Measurements from ENCODE around the gene IL3RA.
A peak's percentile ranks its signal among the peaks of the same experiment; 100 is the strongest.
"Not testable (repeated sequence)": the region's sequence is repeated elsewhere in the genome, so short reads cannot be mapped to it uniquely, and the experiment has no call there.

Gene IL3RA

GRCh38 chrX:1336331-1336943 is at the start of gene IL3RA:
Gene IL3RA (plus strand): TSS chrX:1336785. CDS start chrX:1341766, 4,981 bp downstream.
- no peaks in the 10 kb centered on the region for H3K27me3 ChIP-seq (ENCODE audit: control insufficient read depth in 2 of 2, insufficient read depth in 2 of 2, low read length in 2 of 2)
- H3K4me1 ChIP-seq (ENCODE audit: control insufficient read depth in 2 of 2, insufficient read depth in 2 of 2, low read length in 2 of 2): peaks cover 0 to 5% of the 10 kb centered on the region in 2 donors
- peak within 1 kb of the TSS; percentile 54 for H3K27ac ChIP-seq (ENCODE audit: low read depth in 2 of 2, low read length in 2 of 2)
- peak within 1 kb of the TSS; percentile 71 to 80 for H3K4me3 ChIP-seq (ENCODE audit: low read length in 2 of 2)
- H3K36me3 ChIP-seq (ENCODE audit: control insufficient read depth in 2 of 2, insufficient read depth in 2 of 2, low read length in 2 of 2): no peaks in the 10 kb centered on the region
- peak within 1 kb of the TSS; percentile 41 to 64 for H3K9ac ChIP-seq (ENCODE audit: low read depth in 1 of 2, low read length in 2 of 2)
- H3K9me3 ChIP-seq (ENCODE audit: control insufficient read depth in 2 of 2, low read length in 2 of 2): no peaks in the 10 kb centered on the region

DNA sequence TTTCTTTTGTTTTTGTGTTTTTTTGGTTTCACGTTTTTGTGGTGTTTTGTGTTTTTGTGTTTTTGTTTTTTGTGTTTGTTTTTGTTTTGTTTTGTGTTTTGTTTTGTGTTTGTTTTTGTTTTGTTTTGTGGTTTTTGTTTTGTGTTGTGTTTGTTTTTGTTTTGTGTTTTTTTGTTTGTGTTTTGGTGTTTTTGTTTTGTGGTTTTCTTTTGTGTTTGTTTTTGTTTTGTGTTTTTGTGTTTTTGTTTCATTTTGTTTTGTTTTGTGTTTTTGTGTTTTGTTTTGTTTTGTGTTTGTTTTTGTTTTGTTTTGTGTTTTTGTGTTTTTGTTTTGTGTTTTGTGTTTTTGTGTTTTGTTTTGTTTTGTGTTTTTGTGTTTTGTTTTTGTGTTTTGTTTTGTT is 47.0 kb upstream of the IL3RA start:
- Histone ChIP-seq H3K4me1 (ENCODE audit: control insufficient read depth in 2 of 2, insufficient read depth in 2 of 2, low read length in 2 of 2) (no peaks in the 10 kb centered on the region), H3K4me3 (ENCODE audit: low read length in 2 of 2) (no peak overlapping the region), H3K36me3 (ENCODE audit: control insufficient read depth in 2 of 2, insufficient read depth in 2 of 2, low read length in 2 of 2) (no peaks in the 10 kb centered on the region), H3K9me3 (ENCODE audit: control insufficient read depth in 2 of 2, low read length in 2 of 2) (no peaks in the 10 kb centered on the region), H3K9ac (ENCODE audit: low read depth in 1 of 2, low read length in 2 of 2) (no peak overlapping the region), H3K27ac (ENCODE audit: low read depth in 2 of 2, low read length in 2 of 2) (no peak overlapping the region), H3K27me3 (ENCODE audit: control insufficient read depth in 2 of 2, insufficient read depth in 2 of 2, low read length in 2 of 2) (no peaks in the 10 kb centered on the region)

DNA sequence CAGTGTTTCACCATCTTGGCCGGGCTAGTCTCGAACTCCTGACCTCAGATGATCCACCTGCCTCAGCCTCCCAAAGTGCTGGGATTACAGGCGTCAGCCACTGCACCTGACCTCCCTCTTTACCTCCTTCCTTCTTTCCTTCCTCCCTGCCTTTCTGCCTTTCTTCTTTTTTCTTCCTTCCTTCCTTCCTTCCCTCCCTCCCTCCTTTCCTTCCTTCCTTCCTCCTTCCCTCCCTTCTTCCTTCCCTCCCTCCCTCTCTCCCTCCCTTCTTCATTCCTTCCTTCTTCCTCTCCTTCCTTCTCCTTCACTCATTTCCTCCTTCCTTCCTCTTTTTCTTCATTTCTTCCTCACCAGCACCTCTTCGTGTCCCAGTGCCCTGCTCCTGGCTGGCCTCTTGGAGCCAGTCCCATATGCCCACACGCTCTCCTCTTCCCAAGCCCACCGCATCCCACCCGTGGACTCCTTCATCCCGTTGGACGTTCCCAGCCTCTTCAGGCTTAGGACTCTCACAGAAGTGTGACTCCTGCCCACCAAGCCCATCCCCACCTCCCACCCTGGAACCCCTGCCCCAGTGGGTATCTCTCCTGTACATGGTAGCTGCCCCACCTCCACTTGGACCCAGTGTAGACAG is 45.4 kb upstream of the IL3RA start:
- Histone ChIP-seq H3K9me3 (ENCODE audit: control insufficient read depth in 2 of 2, low read length in 2 of 2) (no peaks in the 10 kb centered on the region), H3K9ac (ENCODE audit: low read depth in 1 of 2, low read length in 2 of 2) (no peak overlapping the region), H3K4me1 (ENCODE audit: control insufficient read depth in 2 of 2, insufficient read depth in 2 of 2, low read length in 2 of 2) (no peaks in the 10 kb centered on the region), H3K27me3 (ENCODE audit: control insufficient read depth in 2 of 2, insufficient read depth in 2 of 2, low read length in 2 of 2) (no peaks in the 10 kb centered on the region), H3K4me3 (ENCODE audit: low read length in 2 of 2) (no peak overlapping the region), H3K36me3 (ENCODE audit: control insufficient read depth in 2 of 2, insufficient read depth in 2 of 2, low read length in 2 of 2) (no peaks in the 10 kb centered on the region), H3K27ac (ENCODE audit: low read depth in 2 of 2, low read length in 2 of 2) (no peak overlapping the region)

GRCh38 chrX:1292575-1293290 is 43.9 kb upstream of the IL3RA start:
- no peak overlapping the region for H3K27ac ChIP-seq (ENCODE audit: low read depth in 2 of 2, low read length in 2 of 2)
- H3K4me3 ChIP-seq (ENCODE audit: low read length in 2 of 2): no peak overlapping the region
- H3K36me3 ChIP-seq (ENCODE audit: control insufficient read depth in 2 of 2, insufficient read depth in 2 of 2, low read length in 2 of 2): no peaks in the 10 kb centered on the region
- H3K27me3 ChIP-seq (ENCODE audit: control insufficient read depth in 2 of 2, insufficient read depth in 2 of 2, low read length in 2 of 2): no peaks in the 10 kb centered on the region
- H3K4me1 ChIP-seq (ENCODE audit: control insufficient read depth in 2 of 2, insufficient read depth in 2 of 2, low read length in 2 of 2): no peaks in the 10 kb centered on the region
- no peak overlapping the region for H3K9ac ChIP-seq (ENCODE audit: low read depth in 1 of 2, low read length in 2 of 2)
- H3K9me3 ChIP-seq (ENCODE audit: control insufficient read depth in 2 of 2, low read length in 2 of 2): no peaks in the 10 kb centered on the region

GRCh38 chrX:1294301-1295067 is 42.1 kb upstream of the IL3RA start:
- no peak overlapping the region for H3K27ac ChIP-seq (ENCODE audit: low read depth in 2 of 2, low read length in 2 of 2)
- H3K9me3 ChIP-seq (ENCODE audit: control insufficient read depth in 2 of 2, low read length in 2 of 2): no peaks in the 10 kb centered on the region
- H3K9ac ChIP-seq (ENCODE audit: low read depth in 1 of 2, low read length in 2 of 2): no peak overlapping the region
- no peaks in the 10 kb centered on the region for H3K4me1 ChIP-seq (ENCODE audit: control insufficient read depth in 2 of 2, insufficient read depth in 2 of 2, low read length in 2 of 2)
- H3K4me3 ChIP-seq (ENCODE audit: low read length in 2 of 2): no peak overlapping the region
- H3K27me3 ChIP-seq (ENCODE audit: control insufficient read depth in 2 of 2, insufficient read depth in 2 of 2, low read length in 2 of 2): no peaks in the 10 kb centered on the region
- H3K36me3 ChIP-seq (ENCODE audit: control insufficient read depth in 2 of 2, insufficient read depth in 2 of 2, low read length in 2 of 2): no peaks in the 10 kb centered on the region

GRCh38 chrX:1295550-1295949 is 41.0 kb upstream of the IL3RA start:
- Histone ChIP-seq H3K27me3 (ENCODE audit: control insufficient read depth in 2 of 2, insufficient read depth in 2 of 2, low read length in 2 of 2) (no peaks in the 10 kb centered on the region), H3K4me1 (ENCODE audit: control insufficient read depth in 2 of 2, insufficient read depth in 2 of 2, low read length in 2 of 2) (no peaks in the 10 kb centered on the region), H3K9me3 (ENCODE audit: control insufficient read depth in 2 of 2, low read length in 2 of 2) (no peaks in the 10 kb centered on the region), H3K36me3 (ENCODE audit: control insufficient read depth in 2 of 2, insufficient read depth in 2 of 2, low read length in 2 of 2) (no peaks in the 10 kb centered on the region), H3K27ac (ENCODE audit: low read depth in 2 of 2, low read length in 2 of 2) (no peak overlapping the region), H3K9ac (ENCODE audit: low read depth in 1 of 2, low read length in 2 of 2) (no peak overlapping the region), H3K4me3 (ENCODE audit: low read length in 2 of 2) (no peak overlapping the region)

DNA sequence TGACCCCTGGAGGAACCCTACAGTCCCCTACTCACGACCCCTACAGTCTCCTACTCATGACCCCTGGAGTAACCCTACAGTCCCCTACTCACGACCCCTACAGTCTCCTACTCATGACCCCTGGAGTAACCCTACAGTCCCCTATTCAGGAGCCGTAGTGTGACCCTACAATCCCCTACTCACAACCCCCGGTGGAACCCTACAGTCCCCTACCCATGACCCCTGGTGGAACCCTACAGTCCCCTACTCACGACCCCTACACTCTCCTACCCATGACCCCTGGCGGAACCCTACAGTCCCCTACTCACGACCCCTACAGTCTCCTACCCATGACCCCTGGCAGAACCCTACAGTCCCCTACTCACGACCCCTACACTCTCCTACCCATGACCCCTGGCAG is 39.0 kb upstream of the IL3RA start:
- not testable (repeated sequence) for H3K4me3 ChIP-seq (ENCODE audit: low read length in 2 of 2); H3K9ac ChIP-seq (ENCODE audit: low read depth in 1 of 2, low read length in 2 of 2); H3K27ac ChIP-seq (ENCODE audit: low read depth in 2 of 2, low read length in 2 of 2); H3K36me3 ChIP-seq (ENCODE audit: control insufficient read depth in 2 of 2, insufficient read depth in 2 of 2, low read length in 2 of 2); H3K4me1 ChIP-seq (ENCODE audit: control insufficient read depth in 2 of 2, insufficient read depth in 2 of 2, low read length in 2 of 2); H3K9me3 ChIP-seq (ENCODE audit: control insufficient read depth in 2 of 2, low read length in 2 of 2); H3K27me3 ChIP-seq (ENCODE audit: control insufficient read depth in 2 of 2, insufficient read depth in 2 of 2, low read length in 2 of 2)

DNA sequence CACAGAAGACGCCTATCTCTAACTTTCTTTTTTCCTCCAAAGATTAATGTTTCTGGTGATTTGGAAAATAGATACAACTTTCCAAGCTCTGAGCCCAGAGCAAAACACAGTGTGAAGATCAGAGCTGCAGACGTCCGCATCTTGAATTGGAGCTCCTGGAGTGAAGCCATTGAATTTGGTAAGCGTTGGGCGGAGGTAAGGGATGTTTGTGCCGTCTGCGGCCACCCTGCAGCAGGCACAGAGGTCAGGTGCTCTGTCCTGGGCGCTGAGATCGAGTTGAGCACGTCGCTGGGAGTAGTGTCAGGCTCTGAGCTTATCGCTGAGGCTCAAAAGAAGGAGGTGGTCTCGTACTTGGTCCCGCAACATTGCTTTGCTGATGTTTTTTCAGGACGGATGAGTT is 36.1 kb upstream of the IL3RA start:
- no peaks in the 10 kb centered on the region for H3K36me3 ChIP-seq (ENCODE audit: control insufficient read depth in 2 of 2, insufficient read depth in 2 of 2, low read length in 2 of 2)
- no peaks in the 10 kb centered on the region for H3K27me3 ChIP-seq (ENCODE audit: control insufficient read depth in 2 of 2, insufficient read depth in 2 of 2, low read length in 2 of 2)
- no peaks in the 10 kb centered on the region for H3K4me1 ChIP-seq (ENCODE audit: control insufficient read depth in 2 of 2, insufficient read depth in 2 of 2, low read length in 2 of 2)
- no peak overlapping the region for H3K4me3 ChIP-seq (ENCODE audit: low read length in 2 of 2)
- H3K9ac ChIP-seq (ENCODE audit: low read depth in 1 of 2, low read length in 2 of 2): no peak overlapping the region
- H3K9me3 ChIP-seq (ENCODE audit: control insufficient read depth in 2 of 2, low read length in 2 of 2): no peaks in the 10 kb centered on the region
- no peak overlapping the region for H3K27ac ChIP-seq (ENCODE audit: low read depth in 2 of 2, low read length in 2 of 2)

DNA sequence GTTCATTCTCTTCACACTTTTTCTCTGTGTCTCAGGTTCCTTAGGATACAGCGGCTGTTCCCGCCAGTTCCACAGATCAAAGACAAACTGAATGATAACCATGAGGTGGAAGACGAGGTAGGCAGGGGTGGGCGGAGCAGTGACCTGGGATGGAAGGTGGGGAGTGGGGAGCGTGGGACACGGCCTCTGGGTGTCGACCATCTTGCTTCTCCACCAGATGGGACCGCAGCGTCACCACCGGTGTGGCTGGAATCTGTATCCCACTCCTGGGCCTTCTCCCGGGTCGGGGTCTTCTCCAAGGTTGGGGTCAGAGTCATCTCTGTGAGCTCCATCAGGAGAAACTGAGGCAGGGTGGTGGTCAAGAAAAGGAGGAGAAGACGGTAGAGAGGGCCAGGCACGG is 31.2 kb upstream of the IL3RA start:
- Histone ChIP-seq H3K4me1 (ENCODE audit: control insufficient read depth in 2 of 2, insufficient read depth in 2 of 2, low read length in 2 of 2) (no peaks in the 10 kb centered on the region), H3K27ac (ENCODE audit: low read depth in 2 of 2, low read length in 2 of 2) (no peak overlapping the region), H3K27me3 (ENCODE audit: control insufficient read depth in 2 of 2, insufficient read depth in 2 of 2, low read length in 2 of 2) (no peaks in the 10 kb centered on the region), H3K9me3 (ENCODE audit: control insufficient read depth in 2 of 2, low read length in 2 of 2) (no peaks in the 10 kb centered on the region), H3K4me3 (ENCODE audit: low read length in 2 of 2) (no peak overlapping the region), H3K9ac (ENCODE audit: low read depth in 1 of 2, low read length in 2 of 2) (no peak overlapping the region), H3K36me3 (ENCODE audit: control insufficient read depth in 2 of 2, insufficient read depth in 2 of 2, low read length in 2 of 2) (no peaks in the 10 kb centered on the region)

All from mucosa of rectum (tissue), 2 donors.